Common myeloid progenitor, CD34-positive (primary cell): ENCODE data around the gene MCF2L.

Experiments
- CTCF ChIA-PET: fragments of 350-600 bp; sonication (Branson Sonifier 250); formaldehyde crosslinking; loops from one replicate; lab custom pipeline; 2021; ENCODE audit warnings: antibody characterized with exemption; lab: Charles Lee
- POLR2A ChIA-PET: fragments of 350-600 bp; sonication (Branson Sonifier 250); formaldehyde crosslinking; loops from one replicate; lab custom pipeline; 2021; ENCODE audit warnings: antibody characterized with exemption; lab: Charles Lee
- DNase-seq, 3 donors: peaks; one replicate each; pipeline versions ENCODE4 v3.0.0 to v3.0.0-alpha.2; 2013
- H3K27ac ChIP-seq, 2 experiments: 1 replicate in 1 of 2; 2 replicates in 1 of 2; pipeline ENCODE4 v1.7.0; 2013; ENCODE audit warnings: inconsistent platforms in 2 of 2, low read length in 2 of 2, mild to moderate bottlenecking in 2 of 2, low read depth in 1 of 2, moderate library complexity in 1 of 2; ENCODE audit not compliant: severe bottlenecking in 2 of 2, insufficient read depth in 1 of 2, poor library complexity in 1 of 2
- H3K27me3 ChIP-seq, 5 experiments: replicated peaks in 2 of 5; 1 replicate in 3 of 5; 2 replicates in 2 of 5; pipeline versions ENCODE4 v1.6.1 to v1.7.0; 2013; ENCODE audit warnings: low read length in 4 of 5, mild to moderate bottlenecking in 2 of 5, moderate library complexity in 2 of 5, inconsistent platforms in 1 of 5; ENCODE audit not compliant: insufficient read depth in 5 of 5, control insufficient read depth in 4 of 5
- H3K36me3 ChIP-seq, 4 experiments: 1 replicate in 2 of 4; 2 replicates in 2 of 4; pipeline versions ENCODE4 v1.6.1 to v1.7.0; 2013; ENCODE audit warnings: low read length in 3 of 4, control low read depth in 1 of 4, mild to moderate bottlenecking in 1 of 4; ENCODE audit not compliant: control insufficient read depth in 4 of 4, insufficient read depth in 4 of 4
- H3K4me1 ChIP-seq, 4 experiments: 1 replicate in 3 of 4; 2 replicates in 1 of 4; pipeline versions ENCODE4 v1.6.1 to v1.7.1; 2013; ENCODE audit warnings: low read length in 3 of 4, mild to moderate bottlenecking in 3 of 4, control low read depth in 1 of 4, inconsistent platforms in 1 of 4, moderate library complexity in 1 of 4; ENCODE audit not compliant: control insufficient read depth in 4 of 4, insufficient read depth in 4 of 4; ENCODE audit errors: control extremely low read depth in 1 of 4
- H3K4me3 ChIP-seq, 7 experiments: 1 replicate in 4 of 7; 2 replicates in 3 of 7; pipeline versions ENCODE4 v1.5.1 to v1.7.0; 2013; ENCODE audit warnings: mild to moderate bottlenecking in 7 of 7, low read length in 6 of 7, moderate library complexity in 6 of 7, inconsistent platforms in 2 of 7, low read depth in 2 of 7, control low read depth in 1 of 7; ENCODE audit not compliant: insufficient read depth in 4 of 7, control insufficient read depth in 1 of 7; ENCODE audit errors: extremely low read depth in 1 of 7
- H3K9me3 ChIP-seq, 5 experiments: 1 replicate in 4 of 5; 2 replicates in 1 of 5; pipeline versions ENCODE4 v1.6.1 to v1.7.1; 2013; ENCODE audit warnings: low read length in 4 of 5, mild to moderate bottlenecking in 2 of 5, inconsistent platforms in 1 of 5, low read depth in 1 of 5, moderate library complexity in 1 of 5; ENCODE audit not compliant: control insufficient read depth in 4 of 5, insufficient read depth in 2 of 5; ENCODE audit errors: control extremely low read depth in 1 of 5
- WGBS: methylation state at CpG from one replicate; pipeline ENCODE4 v1.1.5; 2013; ENCODE audit not compliant: insufficient coverage; 5-methylcytosine and 5-hydroxymethylcytosine counted together

MCF2L gene

GRCh38 chr13:113112893-113113845, 144.2 kb downstream of the MCF2L start:
- 20% methylated on average over 8 of the region's 9 CpGs for WGBS
- Histone ChIP-seq H3K27me3 (peaks cover 0 to 30% (median 10%) of the 10 kb centered on the region in 5 experiments), H3K36me3 (no peaks in the 10 kb centered on the region), H3K9me3 (peaks cover 0 to 11% (median 6%) of the 10 kb centered on the region in 5 experiments), H3K4me3 (no peak overlapping the region), H3K27ac (no peak overlapping the region), H3K4me1 (peaks cover 0 to 24% (median 22%) of the 10 kb centered on the region in 4 experiments)
- peak; percentile 31 to 56 (median 53) for DNase-seq
- CTCF ChIA-PET = interaction anchor here (1.1 to 1.2 kb wide), 3 partner anchors 9 to 78 kb away, joined by 3 to 5 read pairs (median 4); no protein-coding TSS in a partner anchor
- POLR2A ChIA-PET = no interaction called here

GRCh38 chr13:113113846-113114271, 144.8 kb downstream of the MCF2L start:
- Histone ChIP-seq H3K27me3 (peaks cover 0 to 30% (median 10%) of the 10 kb centered on the region in 5 experiments), H3K27ac (no peak overlapping the region), H3K4me3 (no peak overlapping the region), H3K4me1 (peaks cover 0 to 24% (median 22%) of the 10 kb centered on the region in 4 experiments), H3K9me3 (peaks cover 0 to 9% (median 6%) of the 10 kb centered on the region in 5 experiments), H3K36me3 (no peaks in the 10 kb centered on the region)
- 100% methylated on average over 8 of the region's 8 CpGs for WGBS
- ChIA-PET CTCF (interaction anchor here (1.1 to 1.5 kb wide), 4 partner anchors 10 to 82 kb away, joined by 3 to 5 read pairs (median 4); no protein-coding TSS in a partner anchor), POLR2A (no interaction called here)
- no peak for DNase-seq

GRCh38 chr13:113114511-113115362, 145.7 kb downstream of the MCF2L start:
- DNase-seq = no peak
- Histone ChIP-seq H3K9me3 (peaks cover 0 to 1% (median under 1%) of the 10 kb centered on the region in 5 experiments), H3K27me3 (peaks cover 0 to 22% (median 9%) of the 10 kb centered on the region in 5 experiments), H3K36me3 (no peaks in the 10 kb centered on the region), H3K27ac (no peak overlapping the region), H3K4me3 (no peak overlapping the region), H3K4me1 (peaks cover 0 to 24% (median 22%) of the 10 kb centered on the region in 4 experiments)
- POLR2A ChIA-PET = no interaction called here
- 97% methylated on average over 16 of the region's 17 CpGs for WGBS
- CTCF ChIA-PET = interaction anchor here (1.1 to 1.5 kb wide), 5 partner anchors 11 to 83 kb away, joined by 3 to 5 read pairs (median 4); no protein-coding TSS in a partner anchor

- DNase-seq = no peak
- Histone ChIP-seq H3K4me1 (peaks cover 0 to 18% (median 14%) of the 10 kb centered on the region in 4 experiments), H3K9me3 (no peaks in the 10 kb centered on the region), H3K36me3 (no peaks in the 10 kb centered on the region), H3K27me3 (peaks cover 0 to 13% (median 5%) of the 10 kb centered on the region in 5 experiments), H3K27ac (no peak overlapping the region), H3K4me3 (no peak overlapping the region)
- ChIA-PET POLR2A (no interaction called here), CTCF (interaction anchor here (1.1 to 1.5 kb wide), 2 partner anchors 29 to 84 kb away, joined by 3 to 4 read pairs; no protein-coding TSS in a partner anchor)
- 97% methylated on average over 21 of the region's 21 CpGs for WGBS
These were observed 146.6 kb downstream of the MCF2L start for GRCh38 chr13:113115363-113116205.

- H3K27ac ChIP-seq = no peak overlapping the region
- no peak for DNase-seq
- peaks cover 0 to 7% (median 0%) of the 10 kb centered on the region in 5 experiments for H3K27me3 ChIP-seq
- POLR2A ChIA-PET = no interaction called here
- peaks cover 0 to 13% (median 10%) of the 10 kb centered on the region in 4 experiments for H3K4me1 ChIP-seq
- CTCF ChIA-PET = no interaction called here
- H3K4me3 ChIP-seq = no peak overlapping the region
- 99% methylated on average over 9 of the region's 10 CpGs for WGBS
- no peaks in the 10 kb centered on the region for H3K36me3 ChIP-seq
- H3K9me3 ChIP-seq = no peaks in the 10 kb centered on the region
These were observed 147.3 kb downstream of the MCF2L start for GRCh38 chr13:113116206-113116800.

GRCh38 chr13:113116871-113117271, 147.9 kb downstream of the MCF2L start:
- CTCF ChIA-PET = no interaction called here
- peaks cover 0 to 13% (median 10%) of the 10 kb centered on the region in 4 experiments for H3K4me1 ChIP-seq
- H3K27me3 ChIP-seq = peaks cover 0 to 4% (median 0%) of the 10 kb centered on the region in 5 experiments
- H3K27ac ChIP-seq = no peak overlapping the region
- DNase-seq = no peak
- H3K9me3 ChIP-seq = no peaks in the 10 kb centered on the region
- 95% methylated on average over 8 of the region's 10 CpGs for WGBS
- H3K4me3 ChIP-seq = no peak overlapping the region
- no peaks in the 10 kb centered on the region for H3K36me3 ChIP-seq
- POLR2A ChIA-PET = no interaction called here
